ENCODE results near the gene ZMIZ1.

DNA sequence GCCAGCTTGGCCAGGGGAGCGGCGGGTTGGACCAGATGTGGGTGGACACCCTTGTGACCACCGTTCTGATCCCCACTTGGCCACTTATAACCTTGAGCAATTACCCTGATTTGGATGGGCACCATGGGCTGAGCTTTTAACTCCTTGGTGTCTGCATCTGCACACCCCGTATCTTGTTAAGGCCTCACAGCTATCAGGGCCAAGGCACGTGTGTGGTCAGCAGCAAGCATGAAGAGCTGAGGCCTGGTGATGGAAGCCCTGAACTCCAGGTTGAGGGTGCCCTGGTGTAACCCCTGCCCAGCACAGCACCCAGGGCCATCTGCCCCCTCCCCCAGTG lies 89.2 kb downstream of the ZMIZ1 start:
- no peak for TF ChIP-seq EZH2phosphoT487 (IDR thresholded peaks at IDR 0.05; ENCODE audit: borderline replicate concordance)
- TF ChIP-seq, protein P1, sequence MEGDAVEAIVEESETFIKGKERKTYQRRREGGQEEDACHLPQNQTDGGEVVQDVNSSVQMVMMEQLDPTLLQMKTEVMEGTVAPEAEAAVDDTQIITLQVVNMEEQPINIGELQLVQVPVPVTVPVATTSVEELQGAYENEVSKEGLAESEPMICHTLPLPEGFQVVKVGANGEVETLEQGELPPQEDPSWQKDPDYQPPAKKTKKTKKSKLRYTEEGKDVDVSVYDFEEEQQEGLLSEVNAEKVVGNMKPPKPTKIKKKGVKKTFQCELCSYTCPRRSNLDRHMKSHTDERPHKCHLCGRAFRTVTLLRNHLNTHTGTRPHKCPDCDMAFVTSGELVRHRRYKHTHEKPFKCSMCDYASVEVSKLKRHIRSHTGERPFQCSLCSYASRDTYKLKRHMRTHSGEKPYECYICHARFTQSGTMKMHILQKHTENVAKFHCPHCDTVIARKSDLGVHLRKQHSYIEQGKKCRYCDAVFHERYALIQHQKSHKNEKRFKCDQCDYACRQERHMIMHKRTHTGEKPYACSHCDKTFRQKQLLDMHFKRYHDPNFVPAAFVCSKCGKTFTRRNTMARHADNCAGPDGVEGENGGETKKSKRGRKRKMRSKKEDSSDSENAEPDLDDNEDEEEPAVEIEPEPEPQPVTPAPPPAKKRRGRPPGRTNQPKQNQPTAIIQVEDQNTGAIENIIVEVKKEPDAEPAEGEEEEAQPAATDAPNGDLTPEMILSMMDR (conservative IDR thresholded peaks at IDR 0.05; ENCODE audit: low read length): no peak

Measured in Loucy (cell line).